ENCODE data around the gene WDR86.

Gene WDR86

GRCh38 chr7:151409667-151410404 lies at the start of gene WDR86:
Gene WDR86 (minus strand): TSS chr7:151410038. CDS start chr7:151409589, 449 bp downstream.
- no peak for DNase-seq

GRCh38 chr7:151457534-151457933 lies 47.7 kb upstream of the WDR86 start:
- no peak for DNase-seq

GRCh38 chr7:151456782-151457181 lies 46.9 kb upstream of the WDR86 start:
- DNase-seq: no peak

GRCh38 chr7:151456276-151456675 lies 46.4 kb upstream of the WDR86 start:
- DNase-seq: no peak

GRCh38 chr7:151455690-151456089 lies 45.9 kb upstream of the WDR86 start:
- DNase-seq: no peak

GRCh38 chr7:151454932-151455530 lies 45.2 kb upstream of the WDR86 start:
- DNase-seq: no peak

- DNase-seq: no peak
Observed at GRCh38 chr7:151454305-151454704, 44.5 kb upstream of the WDR86 start.

GRCh38 chr7:151453326-151453791 lies 43.5 kb upstream of the WDR86 start:
- no peak for DNase-seq

GRCh38 chr7:151452680-151453325 lies 43.0 kb upstream of the WDR86 start:
- no peak for DNase-seq

- no peak for DNase-seq
Observed at GRCh38 chr7:151451626-151452571, 42.1 kb upstream of the WDR86 start.

GRCh38 chr7:151451156-151451555 lies 41.3 kb upstream of the WDR86 start:
- no peak for DNase-seq

- no peak for DNase-seq
Observed at GRCh38 chr7:151449990-151450389, 40.2 kb upstream of the WDR86 start.

GRCh38 chr7:151448261-151449252 lies 38.7 kb upstream of the WDR86 start:
- peak; percentile 57 for DNase-seq

GRCh38 chr7:151447901-151448260 lies 38.0 kb upstream of the WDR86 start:
- no peak for DNase-seq

GRCh38 chr7:151447312-151447711 lies 37.5 kb upstream of the WDR86 start:
- no peak for DNase-seq

GRCh38 chr7:151446412-151446811 lies 36.6 kb upstream of the WDR86 start:
- no peak for DNase-seq

GRCh38 chr7:151444632-151445031 lies 34.8 kb upstream of the WDR86 start:
- no peak for DNase-seq

- DNase-seq: no peak
Observed at GRCh38 chr7:151442776-151443496, 33.1 kb upstream of the WDR86 start.

GRCh38 chr7:151440799-151441445 lies 31.1 kb upstream of the WDR86 start:
- DNase-seq: no peak
